Suppressor macrophage treated with lipopolysaccharide for 1 hour (primary cell): ENCODE results near the gene OTOP3.
"Not testable (repeated sequence)": the region's sequence is repeated elsewhere in the genome, so short reads cannot be mapped to it uniquely, and the experiment has no call there.

Experiments used
- DNase-seq, 3 donors: peaks; one replicate each; pipeline ENCODE4 v3.0.0-alpha.2; 2020 to 2022

The OTOP3 gene, protein sequence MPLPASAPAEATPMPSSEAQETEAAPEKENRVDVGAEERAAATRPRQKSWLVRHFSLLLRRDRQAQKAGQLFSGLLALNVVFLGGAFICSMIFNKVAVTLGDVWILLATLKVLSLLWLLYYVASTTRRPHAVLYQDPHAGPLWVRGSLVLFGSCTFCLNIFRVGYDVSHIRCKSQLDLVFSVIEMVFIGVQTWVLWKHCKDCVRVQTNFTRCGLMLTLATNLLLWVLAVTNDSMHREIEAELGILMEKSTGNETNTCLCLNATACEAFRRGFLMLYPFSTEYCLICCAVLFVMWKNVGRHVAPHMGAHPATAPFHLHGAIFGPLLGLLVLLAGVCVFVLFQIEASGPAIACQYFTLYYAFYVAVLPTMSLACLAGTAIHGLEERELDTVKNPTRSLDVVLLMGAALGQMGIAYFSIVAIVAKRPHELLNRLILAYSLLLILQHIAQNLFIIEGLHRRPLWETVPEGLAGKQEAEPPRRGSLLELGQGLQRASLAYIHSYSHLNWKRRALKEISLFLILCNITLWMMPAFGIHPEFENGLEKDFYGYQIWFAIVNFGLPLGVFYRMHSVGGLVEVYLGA

DNA sequence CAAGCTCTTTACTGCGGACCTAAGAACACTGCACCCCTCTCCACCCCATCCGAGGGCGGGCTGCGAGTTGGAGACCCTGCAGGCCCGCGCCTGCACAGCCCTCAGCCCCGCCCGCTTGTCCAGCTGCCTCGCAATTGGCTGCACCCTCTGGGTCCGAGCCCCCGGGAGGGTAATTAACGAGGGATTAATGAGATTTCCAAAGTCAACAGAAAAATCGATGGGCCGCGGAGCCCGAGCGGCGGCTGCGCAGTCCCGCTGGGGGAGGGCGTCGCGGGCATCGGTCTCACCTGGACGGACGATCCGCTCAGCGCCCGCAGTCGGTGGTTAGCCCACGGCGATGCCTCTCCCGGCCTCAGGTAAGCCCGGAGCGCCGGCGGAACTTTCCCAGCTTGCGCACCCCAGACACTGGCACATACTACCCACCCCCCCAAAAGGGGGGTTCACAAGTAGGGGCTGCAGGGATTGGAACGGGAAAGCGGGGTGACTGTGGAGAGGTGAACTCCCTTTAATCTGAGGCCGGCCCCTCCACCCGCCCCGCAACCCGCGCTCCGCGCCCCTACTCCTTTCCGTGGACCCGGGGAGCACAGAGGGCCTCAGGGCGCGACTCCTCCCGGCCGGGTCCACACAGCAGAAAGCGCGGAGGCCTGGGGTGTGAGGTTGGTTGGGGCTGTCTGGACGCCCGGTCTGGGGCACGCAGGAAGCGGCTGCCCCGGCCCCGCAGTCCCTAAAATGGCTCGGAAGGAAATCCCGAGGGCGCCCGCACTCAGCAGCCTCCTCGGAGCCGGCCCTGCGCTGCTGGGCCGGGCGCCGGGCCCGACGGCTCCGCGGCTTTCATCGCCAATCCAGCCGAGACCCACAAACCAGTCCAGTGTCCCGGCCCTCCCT, at the start of gene OTOP3:
TSS of gene OTOP3 (plus strand) at position 314 of the 885 bp plus-strand sequence. CDS start at position 338, 24 bp downstream.
- no peak for DNase-seq

DNA sequence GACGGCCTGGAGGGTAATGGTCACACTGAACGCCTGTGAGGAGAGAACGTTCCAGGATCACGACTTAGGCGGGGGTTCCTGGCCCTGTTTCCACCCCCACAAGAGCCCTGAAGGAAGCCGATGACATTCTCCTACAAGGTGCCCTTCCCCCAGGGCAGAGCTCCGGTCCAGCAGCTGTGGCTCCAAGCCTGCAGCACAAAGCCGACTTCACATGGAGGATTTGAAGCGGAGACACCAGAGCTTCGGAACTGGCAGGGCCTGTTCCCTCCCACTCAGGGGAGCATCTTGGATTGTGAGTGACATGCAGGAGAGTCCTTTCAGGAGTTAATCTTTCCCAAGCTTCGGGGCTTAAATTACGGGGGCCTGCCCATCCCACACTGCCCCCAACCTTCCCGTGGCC, 47.2 kb upstream of the OTOP3 start:
- no peak for DNase-seq

DNA sequence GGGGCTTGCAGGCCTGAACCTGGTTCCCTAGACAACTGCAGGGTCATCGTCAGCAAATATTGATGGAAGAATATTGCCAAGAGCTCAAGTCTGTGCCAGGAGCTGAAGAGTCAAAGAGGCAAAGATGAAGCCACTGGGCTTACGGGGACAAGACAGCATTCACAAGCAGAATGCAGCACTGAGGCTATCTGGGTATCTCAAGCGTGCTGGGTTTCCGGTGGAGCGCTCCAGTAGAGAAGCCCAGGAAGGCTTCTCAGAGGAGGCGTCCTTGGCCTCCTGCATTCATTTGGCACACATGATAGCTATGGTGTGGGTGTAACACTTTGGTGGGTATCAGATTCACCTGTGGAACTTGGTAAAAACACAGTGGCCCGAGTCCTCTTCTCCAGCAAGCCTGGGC, 45.1 kb upstream of the OTOP3 start:
- no peak for DNase-seq

DNA sequence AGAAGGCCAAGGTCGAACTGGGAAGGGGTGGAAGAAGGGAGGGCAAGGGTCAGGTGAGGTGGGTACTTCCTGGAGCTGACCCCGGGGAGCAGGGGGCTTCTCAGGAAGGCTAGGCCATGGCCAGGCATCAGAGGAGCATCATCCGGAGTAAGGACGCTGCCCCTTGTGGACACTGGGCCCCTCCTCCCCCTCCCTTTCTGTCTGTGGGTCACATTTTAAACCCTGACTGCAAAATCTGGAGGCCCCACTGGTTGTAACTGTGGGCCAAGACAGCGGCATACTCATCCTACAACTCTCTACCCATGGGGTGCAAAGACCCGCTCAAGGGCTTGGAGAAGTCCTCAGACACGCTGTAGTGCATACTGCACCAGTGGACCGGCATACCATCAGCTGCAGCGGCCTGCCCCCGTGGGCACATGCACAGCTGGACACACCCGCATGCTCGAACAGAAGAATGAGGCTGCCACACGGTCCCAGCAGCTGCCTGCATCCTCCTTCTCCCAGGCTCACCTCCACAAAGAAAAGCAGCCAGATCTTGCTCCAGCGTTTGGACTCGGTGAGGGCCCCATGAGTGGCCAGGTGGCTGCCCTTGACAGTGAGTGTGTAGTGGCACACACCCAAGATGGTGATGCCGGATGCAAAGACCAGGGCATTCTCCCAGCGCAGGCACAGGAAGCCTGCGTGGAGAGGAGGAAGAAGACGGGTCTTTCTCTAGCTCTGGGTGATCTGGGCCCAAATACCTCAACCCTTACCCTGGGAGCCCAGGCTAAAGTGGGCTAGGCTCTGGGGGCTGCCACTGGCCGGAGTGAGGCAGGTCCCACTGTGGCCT, 43.5 kb upstream of the OTOP3 start:
- peak in 1 of 3 donors; percentile 19 for DNase-seq

DNA sequence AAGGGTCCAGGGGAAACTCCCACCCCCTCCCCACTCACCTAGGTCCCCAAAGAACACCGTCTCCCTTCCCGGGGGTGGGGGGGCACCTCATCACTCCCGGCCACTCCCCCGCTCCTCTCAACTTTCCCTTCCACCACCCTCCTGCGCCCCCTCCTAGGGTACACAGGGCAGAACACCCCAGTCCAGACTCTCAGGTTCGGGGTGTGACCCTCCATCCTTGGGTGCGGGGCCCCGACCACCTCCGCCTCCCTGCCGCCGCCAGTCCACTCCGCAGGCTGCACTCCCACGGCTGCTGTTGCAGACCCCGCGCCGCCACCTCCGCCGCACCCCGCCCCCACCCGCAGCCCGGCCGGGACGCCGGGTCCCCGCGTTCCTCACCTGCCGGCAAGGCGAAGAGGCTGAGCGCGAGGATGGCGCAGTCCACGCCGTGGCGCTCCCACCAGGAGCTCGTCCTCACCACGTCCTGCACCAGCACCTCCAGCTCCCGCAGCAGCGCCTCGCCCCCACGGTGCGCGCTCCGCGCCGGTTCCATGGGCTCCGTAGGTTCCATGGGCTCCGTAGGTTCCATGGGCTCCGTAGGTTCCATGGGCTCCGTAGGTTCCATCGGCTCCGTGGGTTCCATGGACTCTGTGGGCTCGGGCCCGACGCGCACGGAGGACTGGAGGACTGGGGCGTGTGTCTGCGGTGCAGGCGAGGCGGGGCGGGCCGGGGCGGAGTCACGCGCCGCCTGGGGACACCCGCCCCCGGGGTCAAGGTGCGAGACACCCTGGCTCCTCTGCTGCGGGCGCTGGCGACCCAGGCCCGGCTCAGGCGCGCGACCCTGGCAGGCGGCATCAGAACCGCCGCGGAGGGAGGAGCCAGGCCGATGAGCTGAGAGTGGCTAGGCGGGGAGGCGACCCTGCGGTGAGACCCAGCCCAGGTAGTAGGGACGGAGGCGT, 42.5 kb upstream of the OTOP3 start, which contains the start of gene FADS6:
TSS of gene FADS6 (minus strand) at position 660 of the 938 bp plus-strand sequence. CDS start at position 622, 38 bp downstream.
- DNase-seq, result peak in 2 of 3 donors; percentile 9 to 22

DNA sequence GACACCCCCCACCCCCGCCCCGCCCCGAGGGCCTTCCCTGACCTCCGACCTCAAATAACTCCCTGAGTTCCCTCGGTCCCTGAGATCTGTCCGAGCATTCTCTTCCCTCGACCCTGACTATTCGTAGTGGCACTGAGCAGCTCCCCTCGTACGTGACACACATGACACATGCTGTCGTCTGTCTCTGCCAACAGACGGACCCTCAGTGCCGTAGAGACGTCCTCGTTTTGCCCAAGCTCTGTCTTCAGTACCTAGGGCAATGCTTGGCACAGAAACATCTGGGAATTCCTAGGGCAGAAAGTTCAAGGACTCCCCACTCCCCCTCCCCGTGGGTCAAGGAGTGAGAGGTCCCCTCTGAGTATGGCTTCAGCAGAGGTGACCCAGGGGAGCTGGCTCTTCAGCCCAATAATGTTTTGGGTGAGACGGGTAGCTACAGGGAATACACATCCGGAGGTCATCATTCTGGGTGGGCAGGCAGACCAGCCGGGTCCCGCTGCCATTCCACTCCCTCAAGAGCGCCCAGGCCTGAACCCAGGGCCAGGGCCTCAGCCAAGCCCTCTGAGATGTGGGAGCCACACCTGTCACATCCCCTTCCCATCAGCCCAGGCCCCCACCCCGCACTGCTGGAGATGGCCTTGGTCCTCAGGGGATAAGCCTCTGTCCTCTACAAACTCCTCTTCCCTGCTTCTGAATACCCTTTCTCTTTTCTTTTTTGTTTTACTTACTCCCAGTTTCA, 41.6 kb upstream of the OTOP3 start:
- DNase-seq, result no peak

DNA sequence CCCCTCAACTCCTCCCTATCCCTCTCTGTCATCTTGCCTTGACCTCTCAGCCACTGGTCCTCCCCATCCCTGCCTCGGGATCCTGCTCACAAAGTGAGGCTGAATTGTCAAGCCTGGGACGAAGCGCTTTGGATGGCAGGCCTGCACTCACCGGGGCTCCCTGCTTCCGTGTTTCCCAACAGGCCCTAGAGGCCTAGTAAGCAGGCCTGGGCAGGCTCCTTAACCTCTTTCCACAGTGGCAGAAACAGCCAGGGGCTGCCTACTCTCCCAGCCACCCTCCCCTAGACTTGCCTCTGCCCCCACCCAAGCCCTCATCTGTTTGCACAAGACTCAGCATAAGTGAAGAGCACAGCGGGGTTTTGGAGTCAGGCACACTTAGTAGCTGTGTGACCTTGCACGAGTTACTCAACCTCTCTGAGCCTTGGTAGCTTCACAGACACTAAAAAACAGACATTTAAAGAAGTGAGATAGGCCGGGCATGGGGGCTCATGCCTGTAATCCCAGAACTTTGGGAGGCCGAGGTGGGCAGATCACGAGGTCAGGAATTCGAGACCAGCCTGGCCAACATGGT, 37.2 kb upstream of the OTOP3 start:
- no peak for DNase-seq

DNA sequence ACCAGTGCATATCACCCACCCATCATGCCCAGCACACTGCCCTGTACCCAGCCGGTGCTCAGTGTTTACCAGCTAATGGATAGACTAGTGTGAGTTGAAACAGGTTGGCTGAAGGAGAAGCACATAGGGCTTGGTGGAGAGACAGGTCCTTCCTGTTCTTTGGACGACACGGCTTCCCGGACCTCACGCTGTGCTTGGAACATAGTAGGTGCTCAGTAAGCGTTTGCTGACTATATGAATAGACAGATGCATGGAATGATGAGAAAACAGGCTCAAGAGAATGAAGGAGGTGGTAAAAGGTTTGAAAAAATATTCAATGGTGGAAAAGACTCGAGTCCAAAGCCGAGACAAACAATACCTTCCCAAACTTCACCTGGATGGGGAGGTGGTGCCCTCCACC, 35.5 kb upstream of the OTOP3 start:
- DNase-seq, result no peak

DNA sequence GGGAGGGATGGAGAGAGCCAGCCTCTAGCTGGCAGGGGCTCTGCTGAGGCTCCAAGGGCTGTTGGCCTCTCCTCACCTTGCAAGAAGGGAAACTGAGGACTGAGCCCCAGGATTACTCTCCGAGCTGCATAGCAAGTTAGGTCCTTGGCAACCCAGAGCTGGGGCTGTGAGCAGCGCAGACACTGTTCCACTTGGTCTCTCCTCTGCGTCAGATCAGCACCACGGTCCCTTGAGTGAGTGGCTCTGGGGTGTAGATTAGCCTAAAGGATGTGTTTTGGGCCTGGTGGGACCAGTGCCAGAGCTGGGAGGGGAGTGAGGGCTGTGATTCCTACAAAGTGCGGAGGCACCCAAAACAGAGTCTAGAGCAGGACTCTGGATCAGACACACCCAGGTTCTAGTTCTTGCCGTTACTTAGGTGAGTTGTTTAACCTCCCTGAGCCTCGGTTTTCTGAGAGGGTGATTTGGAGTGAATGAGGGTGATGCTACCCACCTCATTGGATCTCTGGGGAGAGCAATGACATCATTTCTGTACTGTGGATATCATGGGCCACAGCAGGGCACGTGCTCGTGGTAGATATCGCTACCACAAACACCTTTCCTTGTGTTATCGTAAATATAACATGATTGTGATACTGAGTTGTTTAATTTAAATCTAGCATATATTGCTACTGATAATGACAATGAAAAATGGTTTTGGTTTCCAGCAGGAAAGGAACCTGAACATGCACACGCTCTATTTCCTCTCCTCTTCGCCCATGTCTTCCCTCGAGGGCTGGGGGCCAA, 34.2 kb upstream of the OTOP3 start:
- no peak for DNase-seq

DNA sequence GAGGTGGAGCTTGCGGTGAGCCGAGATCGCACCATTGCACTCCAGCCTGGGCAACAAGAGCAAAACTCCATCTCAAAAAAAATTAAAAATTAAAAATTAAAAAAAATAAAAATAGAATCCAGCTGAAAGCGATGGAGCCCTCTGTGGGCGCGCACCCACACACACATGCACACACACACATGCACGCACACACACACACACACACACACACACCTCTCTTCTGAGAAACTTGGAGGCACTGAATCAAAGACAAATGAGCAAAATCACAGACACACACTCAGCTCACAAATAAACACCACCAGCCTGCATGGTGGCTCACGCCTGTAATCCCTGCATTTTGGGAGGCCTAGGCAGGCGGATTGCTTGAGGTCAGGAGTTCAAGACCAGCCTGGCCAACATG, 32.7 kb upstream of the OTOP3 start:
- no peak for DNase-seq

DNA sequence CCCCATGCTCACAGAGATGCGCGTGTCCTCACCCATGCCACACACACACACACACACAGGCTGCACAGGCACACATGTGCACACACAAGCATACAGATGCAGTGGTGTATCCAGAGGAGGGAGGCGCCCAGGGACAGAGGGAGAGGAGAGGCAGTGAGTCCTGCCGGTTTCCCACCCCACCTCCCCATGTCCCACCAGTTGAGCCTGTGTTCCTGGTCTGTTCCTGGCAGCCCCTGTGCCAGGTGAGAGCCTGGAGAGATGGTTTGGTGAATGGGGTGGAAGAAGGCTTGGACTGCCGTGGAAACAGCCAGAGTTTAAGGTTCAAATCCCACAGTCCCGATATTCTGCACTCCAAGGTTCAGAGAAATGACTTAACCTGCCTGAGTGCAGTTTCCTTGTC, 32.0 kb upstream of the OTOP3 start:
- no peak for DNase-seq

DNA sequence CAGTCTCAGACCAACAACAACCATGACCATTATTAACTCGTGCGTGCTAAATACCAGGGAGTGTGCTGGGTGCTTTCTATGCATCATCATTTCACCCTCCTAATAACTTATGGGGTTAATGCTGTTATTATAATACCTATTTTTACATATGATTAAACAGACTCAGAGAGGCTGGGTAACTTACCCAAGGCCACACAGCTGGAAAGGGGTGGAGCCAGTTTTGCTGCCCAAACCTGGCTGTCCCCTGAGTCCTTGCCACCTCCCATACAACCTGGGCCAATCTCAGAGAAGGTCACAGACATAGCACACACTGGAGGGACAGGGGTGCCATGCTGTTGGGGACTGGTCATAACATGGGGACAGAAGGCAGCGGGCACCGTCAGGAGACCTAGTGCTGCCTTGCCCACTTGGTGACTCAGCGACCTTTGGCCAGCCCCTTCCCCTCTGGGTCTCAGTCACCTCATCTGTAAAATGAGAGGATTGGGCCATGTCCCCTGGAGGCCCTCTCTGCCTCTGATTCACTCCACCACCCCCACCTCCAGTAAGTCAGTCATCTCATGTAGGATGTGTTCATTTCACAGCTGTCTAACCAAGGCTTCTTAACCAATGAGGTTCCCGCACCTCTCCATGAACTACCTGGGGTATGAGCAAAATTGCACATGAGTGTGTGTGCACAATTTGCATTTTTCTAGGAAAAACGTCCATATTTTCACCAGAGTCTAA, 30.9 kb upstream of the OTOP3 start:
- peak in 2 of 3 donors; percentile 9 to 26 for DNase-seq

DNA sequence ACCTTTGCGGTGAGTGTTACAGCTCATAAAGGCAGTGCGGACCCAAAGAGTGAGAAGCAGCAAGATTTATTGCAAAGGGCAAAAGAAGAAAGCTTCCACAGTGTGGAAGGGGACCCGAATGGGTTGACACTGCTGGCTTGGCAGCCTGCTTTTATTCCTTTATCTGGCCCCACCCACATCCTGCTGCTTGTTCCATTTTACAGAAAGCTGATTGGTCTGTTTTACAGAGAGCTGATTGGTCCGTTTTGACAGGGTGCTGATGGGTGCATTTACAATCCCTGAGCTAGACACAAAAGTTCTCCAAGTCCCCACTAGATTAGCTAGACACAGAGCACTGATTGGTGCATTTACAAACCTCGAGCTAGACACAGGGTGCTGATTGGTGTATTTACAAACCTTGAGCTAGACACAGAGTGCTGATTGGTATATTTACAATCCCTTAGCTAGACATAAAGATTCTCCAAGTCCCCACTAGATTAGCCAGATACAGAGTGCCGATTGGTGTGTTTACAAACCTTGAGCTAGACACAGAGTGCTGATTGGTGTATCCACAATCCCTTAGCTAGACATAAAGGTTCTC, 29.4 kb upstream of the OTOP3 start:
- DNase-seq, result not testable (repeated sequence)

DNA sequence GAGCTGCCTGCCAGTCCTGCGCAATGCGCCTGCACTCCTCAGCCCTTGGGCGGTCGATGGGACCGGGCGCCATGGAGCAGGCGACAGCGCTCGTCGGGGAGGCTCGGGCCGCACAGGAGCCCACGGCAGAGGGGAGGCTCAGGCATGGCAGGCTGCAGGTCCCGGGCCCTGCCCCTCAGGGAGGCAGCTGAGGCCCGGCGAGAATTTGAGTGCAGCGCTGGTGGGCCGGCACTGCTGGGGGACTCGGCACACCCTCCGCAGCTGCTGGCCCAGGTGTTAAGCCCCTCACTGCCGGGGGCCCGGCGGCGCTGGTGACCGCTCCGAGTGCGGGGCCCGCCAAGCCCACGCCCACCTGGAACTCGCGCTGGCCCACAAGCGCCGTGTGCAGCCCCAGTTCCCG, 28.7 kb upstream of the OTOP3 start:
- no peak for DNase-seq

DNA sequence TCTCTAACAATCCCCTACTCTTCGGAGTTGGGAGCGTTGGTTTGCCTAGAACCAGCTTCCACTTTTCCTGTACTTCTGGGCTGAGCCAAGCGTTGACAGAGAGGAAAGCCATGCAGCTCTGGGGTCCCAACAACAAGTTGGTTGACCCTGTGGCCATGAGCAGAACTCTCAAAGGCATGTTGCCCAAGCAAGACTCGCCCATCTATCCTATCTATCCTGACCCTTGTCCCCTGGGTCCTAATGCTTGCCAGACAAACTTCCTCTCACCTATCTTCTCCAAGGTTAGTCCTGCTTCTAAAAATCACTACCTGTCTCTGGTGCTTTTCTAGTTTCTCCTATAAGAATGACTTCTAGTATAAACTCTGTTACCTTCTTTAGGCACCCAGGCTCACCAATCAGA, 26.6 kb upstream of the OTOP3 start:
- DNase-seq, result not testable (repeated sequence)

DNA sequence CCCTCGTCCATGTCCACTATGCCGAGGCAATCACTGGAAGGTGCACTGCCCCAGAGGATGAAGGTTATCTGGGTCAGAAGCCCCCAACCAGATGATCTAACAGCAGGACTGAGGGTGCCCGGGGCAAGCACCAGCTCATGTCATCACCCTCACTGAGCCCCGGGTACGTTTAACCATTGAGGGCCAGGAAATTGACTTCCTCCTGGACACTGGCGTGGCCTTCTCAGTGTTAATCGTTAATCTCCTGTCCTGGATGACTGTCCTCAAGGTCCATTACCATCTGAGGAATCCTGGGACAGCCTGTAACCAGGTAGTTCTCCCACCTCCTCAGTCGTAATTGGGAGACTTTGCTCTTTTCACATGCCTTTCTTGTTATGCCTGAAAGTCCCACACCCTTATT, 24.3 kb upstream of the OTOP3 start:
- DNase-seq, result not testable (repeated sequence)

DNA sequence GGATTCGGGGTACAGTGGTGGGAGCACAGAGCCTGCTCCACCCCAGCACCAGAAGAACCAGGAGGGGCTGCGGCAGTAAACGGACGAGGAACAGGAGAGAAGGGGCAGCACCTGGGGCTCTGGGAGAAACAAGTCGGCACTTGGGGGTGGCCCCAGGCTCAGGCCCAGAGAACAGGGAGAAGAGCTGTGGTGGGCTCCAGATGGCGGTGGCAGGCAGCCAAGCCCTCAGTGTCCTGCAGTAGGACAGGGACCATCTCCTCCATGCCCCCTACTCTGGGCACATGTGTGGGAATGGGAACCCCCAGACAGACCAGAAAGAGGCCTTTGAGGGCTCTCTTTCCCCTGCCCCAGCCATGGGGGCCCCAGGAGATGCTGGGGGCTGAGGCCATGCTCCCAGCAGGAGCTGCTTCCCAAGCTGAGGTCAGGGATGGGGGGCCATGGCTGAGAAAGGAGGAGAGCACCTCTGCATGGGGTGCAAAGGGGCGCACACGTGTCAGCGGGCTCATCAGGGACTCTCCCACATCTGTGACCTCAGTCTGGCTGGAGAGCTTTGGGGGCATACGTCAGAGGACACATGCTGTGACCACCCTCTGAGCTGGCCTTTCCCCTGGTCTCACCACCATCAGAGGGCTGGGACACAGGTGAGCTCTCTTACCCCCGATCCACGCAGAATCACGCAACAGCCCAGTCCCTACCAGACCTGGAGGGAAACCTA, 19.4 kb upstream of the OTOP3 start:
- no peak for DNase-seq

DNA sequence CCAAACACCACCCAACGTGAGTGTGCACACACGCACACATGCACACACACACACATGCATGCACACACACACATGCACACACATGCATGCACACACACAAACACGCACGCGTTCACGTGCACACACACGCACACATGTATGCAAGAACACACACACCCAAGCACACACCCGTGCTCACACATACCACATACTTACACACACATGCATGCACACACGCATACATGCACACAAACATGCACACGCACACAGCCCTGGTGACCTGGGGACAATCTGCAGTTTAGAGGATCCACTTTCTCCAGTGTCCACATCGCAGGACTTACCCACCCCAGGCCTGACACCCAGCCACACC, 18.9 kb upstream of the OTOP3 start:
- no peak for DNase-seq
